Measurements from ENCODE around the gene LDHD. TPM values are rescaled to one million over a fixed set of nuclear protein-coding genes. Genes with fewer than 3 reads are reported as not detected.

Gene LDHD
- total and polyA plus RNA-seq, 2 of the 8 experiments (the other 6 are each of a cell fraction or from before 2014, with no cell fraction given), result 14.9 to 18.2 TPM

DNA sequence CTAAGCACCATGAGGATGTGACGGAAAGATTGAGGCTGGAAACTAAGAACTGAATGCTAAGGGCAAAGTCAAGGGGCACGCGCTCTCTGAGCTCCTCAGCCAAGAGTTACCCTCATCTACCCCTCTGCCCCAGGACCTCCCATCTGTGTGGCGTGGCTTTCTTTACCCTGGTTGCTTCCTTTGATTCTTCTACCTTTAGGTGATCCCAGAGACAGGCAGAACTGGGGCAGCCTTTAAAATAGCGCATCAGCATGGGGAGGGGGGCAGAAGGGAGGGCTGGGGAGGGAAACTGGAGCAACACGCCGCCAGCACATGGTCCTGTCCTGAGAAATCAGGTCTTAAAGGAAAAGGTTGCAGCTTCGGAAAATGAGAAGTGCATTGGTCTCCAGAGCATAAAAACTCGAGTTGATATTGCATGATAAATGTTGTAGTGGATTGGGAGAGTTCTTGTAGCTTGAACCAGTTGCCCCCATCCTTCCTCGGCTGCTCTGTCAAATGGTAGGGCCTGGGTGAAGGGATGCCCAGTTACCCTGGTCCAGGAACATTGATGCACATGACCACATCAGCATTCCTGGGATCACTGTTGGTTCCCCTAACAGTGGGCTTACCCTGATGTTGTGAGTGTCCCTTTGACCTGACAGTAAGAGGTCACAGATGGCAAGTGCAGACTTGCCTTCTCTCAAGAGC is 29.7 kb downstream of the LDHD start (continued):
- TF ChIP-seq, protein P1, sequence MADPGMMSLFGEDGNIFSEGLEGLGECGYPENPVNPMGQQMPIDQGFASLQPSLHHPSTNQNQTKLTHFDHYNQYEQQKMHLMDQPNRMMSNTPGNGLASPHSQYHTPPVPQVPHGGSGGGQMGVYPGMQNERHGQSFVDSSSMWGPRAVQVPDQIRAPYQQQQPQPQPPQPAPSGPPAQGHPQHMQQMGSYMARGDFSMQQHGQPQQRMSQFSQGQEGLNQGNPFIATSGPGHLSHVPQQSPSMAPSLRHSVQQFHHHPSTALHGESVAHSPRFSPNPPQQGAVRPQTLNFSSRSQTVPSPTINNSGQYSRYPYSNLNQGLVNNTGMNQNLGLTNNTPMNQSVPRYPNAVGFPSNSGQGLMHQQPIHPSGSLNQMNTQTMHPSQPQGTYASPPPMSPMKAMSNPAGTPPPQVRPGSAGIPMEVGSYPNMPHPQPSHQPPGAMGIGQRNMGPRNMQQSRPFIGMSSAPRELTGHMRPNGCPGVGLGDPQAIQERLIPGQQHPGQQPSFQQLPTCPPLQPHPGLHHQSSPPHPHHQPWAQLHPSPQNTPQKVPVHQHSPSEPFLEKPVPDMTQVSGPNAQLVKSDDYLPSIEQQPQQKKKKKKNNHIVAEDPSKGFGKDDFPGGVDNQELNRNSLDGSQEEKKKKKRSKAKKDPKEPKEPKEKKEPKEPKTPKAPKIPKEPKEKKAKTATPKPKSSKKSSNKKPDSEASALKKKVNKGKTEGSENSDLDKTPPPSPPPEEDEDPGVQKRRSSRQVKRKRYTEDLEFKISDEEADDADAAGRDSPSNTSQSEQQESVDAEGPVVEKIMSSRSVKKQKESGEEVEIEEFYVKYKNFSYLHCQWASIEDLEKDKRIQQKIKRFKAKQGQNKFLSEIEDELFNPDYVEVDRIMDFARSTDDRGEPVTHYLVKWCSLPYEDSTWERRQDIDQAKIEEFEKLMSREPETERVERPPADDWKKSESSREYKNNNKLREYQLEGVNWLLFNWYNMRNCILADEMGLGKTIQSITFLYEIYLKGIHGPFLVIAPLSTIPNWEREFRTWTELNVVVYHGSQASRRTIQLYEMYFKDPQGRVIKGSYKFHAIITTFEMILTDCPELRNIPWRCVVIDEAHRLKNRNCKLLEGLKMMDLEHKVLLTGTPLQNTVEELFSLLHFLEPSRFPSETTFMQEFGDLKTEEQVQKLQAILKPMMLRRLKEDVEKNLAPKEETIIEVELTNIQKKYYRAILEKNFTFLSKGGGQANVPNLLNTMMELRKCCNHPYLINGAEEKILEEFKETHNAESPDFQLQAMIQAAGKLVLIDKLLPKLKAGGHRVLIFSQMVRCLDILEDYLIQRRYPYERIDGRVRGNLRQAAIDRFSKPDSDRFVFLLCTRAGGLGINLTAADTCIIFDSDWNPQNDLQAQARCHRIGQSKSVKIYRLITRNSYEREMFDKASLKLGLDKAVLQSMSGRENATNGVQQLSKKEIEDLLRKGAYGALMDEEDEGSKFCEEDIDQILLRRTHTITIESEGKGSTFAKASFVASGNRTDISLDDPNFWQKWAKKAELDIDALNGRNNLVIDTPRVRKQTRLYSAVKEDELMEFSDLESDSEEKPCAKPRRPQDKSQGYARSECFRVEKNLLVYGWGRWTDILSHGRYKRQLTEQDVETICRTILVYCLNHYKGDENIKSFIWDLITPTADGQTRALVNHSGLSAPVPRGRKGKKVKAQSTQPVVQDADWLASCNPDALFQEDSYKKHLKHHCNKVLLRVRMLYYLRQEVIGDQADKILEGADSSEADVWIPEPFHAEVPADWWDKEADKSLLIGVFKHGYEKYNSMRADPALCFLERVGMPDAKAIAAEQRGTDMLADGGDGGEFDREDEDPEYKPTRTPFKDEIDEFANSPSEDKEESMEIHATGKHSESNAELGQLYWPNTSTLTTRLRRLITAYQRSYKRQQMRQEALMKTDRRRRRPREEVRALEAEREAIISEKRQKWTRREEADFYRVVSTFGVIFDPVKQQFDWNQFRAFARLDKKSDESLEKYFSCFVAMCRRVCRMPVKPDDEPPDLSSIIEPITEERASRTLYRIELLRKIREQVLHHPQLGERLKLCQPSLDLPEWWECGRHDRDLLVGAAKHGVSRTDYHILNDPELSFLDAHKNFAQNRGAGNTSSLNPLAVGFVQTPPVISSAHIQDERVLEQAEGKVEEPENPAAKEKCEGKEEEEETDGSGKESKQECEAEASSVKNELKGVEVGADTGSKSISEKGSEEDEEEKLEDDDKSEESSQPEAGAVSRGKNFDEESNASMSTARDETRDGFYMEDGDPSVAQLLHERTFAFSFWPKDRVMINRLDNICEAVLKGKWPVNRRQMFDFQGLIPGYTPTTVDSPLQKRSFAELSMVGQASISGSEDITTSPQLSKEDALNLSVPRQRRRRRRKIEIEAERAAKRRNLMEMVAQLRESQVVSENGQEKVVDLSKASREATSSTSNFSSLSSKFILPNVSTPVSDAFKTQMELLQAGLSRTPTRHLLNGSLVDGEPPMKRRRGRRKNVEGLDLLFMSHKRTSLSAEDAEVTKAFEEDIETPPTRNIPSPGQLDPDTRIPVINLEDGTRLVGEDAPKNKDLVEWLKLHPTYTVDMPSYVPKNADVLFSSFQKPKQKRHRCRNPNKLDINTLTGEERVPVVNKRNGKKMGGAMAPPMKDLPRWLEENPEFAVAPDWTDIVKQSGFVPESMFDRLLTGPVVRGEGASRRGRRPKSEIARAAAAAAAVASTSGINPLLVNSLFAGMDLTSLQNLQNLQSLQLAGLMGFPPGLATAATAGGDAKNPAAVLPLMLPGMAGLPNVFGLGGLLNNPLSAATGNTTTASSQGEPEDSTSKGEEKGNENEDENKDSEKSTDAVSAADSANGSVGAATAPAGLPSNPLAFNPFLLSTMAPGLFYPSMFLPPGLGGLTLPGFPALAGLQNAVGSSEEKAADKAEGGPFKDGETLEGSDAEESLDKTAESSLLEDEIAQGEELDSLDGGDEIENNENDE (IDR thresholded peaks at IDR 0.05; ENCODE audit: insufficient replicate concordance, low read length), result no peak
- TF ChIP-seq SP2 (IDR thresholded peaks at IDR 0.05; ENCODE audit: low read length), result no peak
- TF ChIP-seq NRF1 (IDR thresholded peaks at IDR 0.05; ENCODE audit: low read depth, low read length), result no peak
- no peak for TF ChIP-seq POLR2AphosphoS5 (IDR thresholded peaks at IDR 0.05; ENCODE audit: low read depth, low read length)
- TF ChIP-seq, protein P2, sequence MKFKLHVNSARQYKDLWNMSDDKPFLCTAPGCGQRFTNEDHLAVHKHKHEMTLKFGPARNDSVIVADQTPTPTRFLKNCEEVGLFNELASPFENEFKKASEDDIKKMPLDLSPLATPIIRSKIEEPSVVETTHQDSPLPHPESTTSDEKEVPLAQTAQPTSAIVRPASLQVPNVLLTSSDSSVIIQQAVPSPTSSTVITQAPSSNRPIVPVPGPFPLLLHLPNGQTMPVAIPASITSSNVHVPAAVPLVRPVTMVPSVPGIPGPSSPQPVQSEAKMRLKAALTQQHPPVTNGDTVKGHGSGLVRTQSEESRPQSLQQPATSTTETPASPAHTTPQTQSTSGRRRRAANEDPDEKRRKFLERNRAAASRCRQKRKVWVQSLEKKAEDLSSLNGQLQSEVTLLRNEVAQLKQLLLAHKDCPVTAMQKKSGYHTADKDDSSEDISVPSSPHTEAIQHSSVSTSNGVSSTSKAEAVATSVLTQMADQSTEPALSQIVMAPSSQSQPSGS (IDR thresholded peaks at IDR 0.05; ENCODE audit: low read length), result no peak
- no peak for TF ChIP-seq HDAC2 (IDR thresholded peaks at IDR 0.05; ENCODE audit: borderline replicate concordance in 1 of 2, low read depth in 2 of 2, low read length in 2 of 2)

Data from H1 (cell line).